GM12878 (cell line): ENCODE data around the gene TBC1D1. TPM values are rescaled to one million over a fixed set of nuclear protein-coding genes. Genes with fewer than 3 reads are reported as not detected.

Experiments used
- ATAC-seq: fragments of 200-7000 bp; cut with Tn5 transposase; 3 replicates; pipeline ENCODE4 v1.9.1; 2020; ENCODE audit warnings: mild to moderate bottlenecking, moderate library complexity
- BruUV-seq: library from RNA; stranded (reverse); fragments of 400-500 nt; replicated peaks from 2 replicates; lab custom pipeline; 2021; lab: Mats Ljungman, UMichigan
- CTCF ChIA-PET: fragments of 300-600 bp; sonication (Branson Sonifier 250); formaldehyde crosslinking; extraction: SDS; loops from one replicate; lab custom pipeline; 2021; ENCODE audit warnings: inconsistent platforms; lab: Yijun Ruan, JAX
- POLR2A ChIA-PET: fragments of 350-600 bp; formaldehyde crosslinking; extraction: SDS; loops from one replicate; lab custom pipeline; 2021; ENCODE audit warnings: inconsistent platforms; lab: Charles Lee
- RAD21 ChIA-PET: fragments of 300-600 bp; sonication (Branson Sonifier 250); formaldehyde crosslinking; loops from one replicate; lab custom pipeline; 2023; ENCODE audit warnings: antibody characterized with exemption; ENCODE audit not compliant: unreplicated experiment; lab: Charles Lee
- SMC1A ChIA-PET: fragments of 300-600 bp; sonication (Branson Sonifier 250); formaldehyde crosslinking; loops from one replicate; lab custom pipeline; 2023; ENCODE audit not compliant: unreplicated experiment, uncharacterized antibody; lab: Charles Lee
- DNase-seq: peaks from one replicate; pipeline ENCODE4 v3.0.0-alpha.2; 2011; ENCODE audit warnings: low read depth, low spot score
- FAIRE-seq: peaks from 3 replicates; lab custom pipeline; 2011; peaks lifted over from hg19 to GRCh38; lab: Jason Lieb, UNC
- H2AFZ ChIP-seq: 2 replicates; pipeline ENCODE4 v1.6.0; 2011; ENCODE audit warnings: low read depth, low read length, control low read depth; ENCODE audit not compliant: control insufficient read depth
- H3K27ac ChIP-seq: 2 replicates; pipeline ENCODE4 v1.5.1; 2011; ENCODE audit warnings: control low read depth; ENCODE audit not compliant: control insufficient read depth, insufficient read depth
- H3K27me3 ChIP-seq, 2 experiments: replicated peaks in 1 of 2; 2 replicates each; pipeline versions ENCODE4 v1.6.0 to v1.6.1; 2011; ENCODE audit warnings: low read length in 1 of 2; ENCODE audit not compliant: control insufficient read depth in 2 of 2, insufficient read depth in 2 of 2
- H3K36me3 ChIP-seq, 2 experiments: 2 replicates each; pipeline ENCODE4 v1.5.1; 2011; ENCODE audit warnings: low read length in 1 of 2; ENCODE audit not compliant: control insufficient read depth in 2 of 2, insufficient read depth in 2 of 2
- H3K4me1 ChIP-seq: 2 replicates; pipeline ENCODE4 v1.6.1; 2011; ENCODE audit warnings: mild to moderate bottlenecking, low read length, moderate library complexity, mixed read lengths; ENCODE audit not compliant: control insufficient read depth, insufficient read depth
- H3K4me2 ChIP-seq: 2 replicates; pipeline ENCODE4 v1.6.0; 2011; ENCODE audit warnings: control low read depth; ENCODE audit not compliant: control insufficient read depth, insufficient read depth
- H3K4me3 ChIP-seq: fragments of 200-600 bp; sonication (generic); 2 replicates; pipeline ENCODE4 v1.5.1; 2016
- H3K79me2 ChIP-seq: 2 replicates; pipeline ENCODE4 v1.6.0; 2011; ENCODE audit warnings: low read length; ENCODE audit not compliant: control insufficient read depth, insufficient read depth
- H3K9ac ChIP-seq: 2 replicates; pipeline ENCODE4 v1.8.0; 2011; ENCODE audit warnings: low read length, control low read depth, mixed read lengths; ENCODE audit not compliant: control insufficient read depth, insufficient read depth
- H3K9me3 ChIP-seq: replicated peaks from 3 replicates; pipeline ENCODE4 v1.5.1; 2011; ENCODE audit warnings: mild to moderate bottlenecking, low read length; ENCODE audit not compliant: control insufficient read depth, insufficient read depth
- H4K20me1 ChIP-seq: 2 replicates; pipeline ENCODE4 v1.6.0; 2011; ENCODE audit not compliant: control insufficient read depth, insufficient read depth
- ATF3 ChIP-seq: IDR thresholded peaks from 2 replicates; pipeline ENCODE4 v1.6.1; 2011; ENCODE audit warnings: low read depth, mild to moderate bottlenecking, low read length, moderate library complexity, borderline replicate concordance; ENCODE audit errors: extremely low read depth
- BHLHE40 ChIP-seq, 2 experiments: fragments of 450-650 bp in 1 of 2; IDR thresholded peaks; 2 replicates each; pipeline ENCODE4 v1.6.1; 2011 to 2017; ENCODE audit warnings: low read depth in 2 of 2, borderline replicate concordance in 1 of 2, improper control_type of control experiment in 1 of 2, low read length in 1 of 2, mild to moderate bottlenecking in 1 of 2
- CBX5 ChIP-seq: sonication (generic); IDR thresholded peaks from 2 replicates; pipeline ENCODE4 v1.6.1; 2016; ENCODE audit warnings: low read depth, moderate library complexity, mild to moderate bottlenecking, inconsistent platforms
- CHD4 ChIP-seq: fragments of 200-600 bp; sonication (generic); IDR thresholded peaks from 2 replicates; pipeline ENCODE4 v1.6.1; 2016; ENCODE audit warnings: mild to moderate bottlenecking
- EGR1 ChIP-seq, 2 experiments: IDR thresholded peaks; 1 replicate in 1 of 2; 2 replicates in 1 of 2; pipeline ENCODE4 v1.6.1; 2011 to 2012; ENCODE audit warnings: low read depth in 2 of 2, low read length in 2 of 2, borderline replicate concordance in 1 of 2, mild to moderate bottlenecking in 1 of 2, moderate library complexity in 1 of 2
- FOXK2 ChIP-seq: fragments of 450-650 bp; IDR thresholded peaks from 2 replicates; pipeline ENCODE4 v1.6.1; 2017; ENCODE audit warnings: mild to moderate bottlenecking, moderate library complexity
- NFYA ChIP-seq: IDR thresholded peaks from 2 replicates; pipeline ENCODE4 v1.6.1; 2011; ENCODE audit warnings: low read depth, mild to moderate bottlenecking, low read length, improper control_type of control experiment, borderline replicate concordance
- NR2C2 ChIP-seq: IDR thresholded peaks from 2 replicates; pipeline ENCODE4 v1.6.1; 2011; ENCODE audit warnings: borderline replicate concordance, low read depth; ENCODE audit not compliant: control insufficient read depth, insufficient read length
- NR2F1 ChIP-seq: fragments of 450-650 bp; conservative IDR thresholded peaks from 2 replicates; pipeline ENCODE4 v1.6.1; 2017; ENCODE audit warnings: mild to moderate bottlenecking
- POLR2A ChIP-seq: IDR thresholded peaks from 2 replicates; pipeline ENCODE4 v1.6.1; 2011; ENCODE audit warnings: low read depth, mild to moderate bottlenecking, low read length
- RUNX3 ChIP-seq: IDR thresholded peaks from 2 replicates; pipeline ENCODE4 v1.6.1; 2012; ENCODE audit warnings: low read length, inconsistent platforms
- SIX5 ChIP-seq: IDR thresholded peaks from 2 replicates; pipeline ENCODE4 v1.6.1; 2011; ENCODE audit warnings: mild to moderate bottlenecking, low read depth, low read length, moderate library complexity; ENCODE audit not compliant: severe bottlenecking
- SREBF1 ChIP-seq: IDR thresholded peaks from 2 replicates; pipeline ENCODE4 v1.6.1; 2012; ENCODE audit warnings: mild to moderate bottlenecking, low read length
- SRF ChIP-seq, 2 experiments: IDR thresholded peaks; 2 replicates each; pipeline ENCODE4 v1.6.1; 2011; ENCODE audit warnings: low read depth in 2 of 2, low read length in 2 of 2, mild to moderate bottlenecking in 1 of 2, moderate library complexity in 1 of 2
- TAF1 ChIP-seq: IDR thresholded peaks from 2 replicates; pipeline ENCODE4 v1.6.1; 2011; ENCODE audit warnings: mild to moderate bottlenecking, low read depth, low read length, borderline replicate concordance
- ZNF207 ChIP-seq: fragments of 450-650 bp; IDR thresholded peaks from 2 replicates; pipeline ENCODE4 v1.6.1; 2014; ENCODE audit warnings: antibody characterized with exemption, mild to moderate bottlenecking, borderline replicate concordance
- ZNF384 ChIP-seq: IDR thresholded peaks from 2 replicates; pipeline ENCODE4 v1.6.1; 2012; ENCODE audit warnings: low read depth, mild to moderate bottlenecking, low read length, improper control_type of control experiment, borderline replicate concordance
- WGBS: methylation state at CpG from one replicate; pipeline ENCODE4 v1.1.6; 2016; ENCODE audit warnings: low lambda C conversion rate; ENCODE audit not compliant: insufficient replicate concordance, insufficient coverage; ENCODE audit errors: missing lambda C conversion rate; 5-methylcytosine and 5-hydroxymethylcytosine counted together
- in situ Hi-C: fragments of 300-500 bp; cut with MboI; formaldehyde crosslinking; loops from 9 replicates; pipeline ENCODE4 v1.14.3; 2018; ENCODE audit warnings: mixed read lengths
- intact Hi-C: fragments of 100-400 bp; cut with micrococcal nuclease; formaldehyde crosslinking; loops from one replicate; pipeline ENCODE4 v1.14.2; 2022; ENCODE audit not compliant: unreplicated experiment
- polyA plus RNA-seq, 11 experiments: library from polyadenylated mRNA; depleted of rRNA in 4 of 11; unstranded in 6 of 11; stranded (reverse) in 5 of 11; fragments of >200 nt; fragmentation: Nextera tagmentation in 4 of 11; fragmentation: Illumina TruSeq in 1 of 11; extraction: Ambion mirVana in 4 of 11; extraction: Trizol in 1 of 11; gene quantifications; 1 replicate in 1 of 11; 2 replicates in 10 of 11; pipeline versions ENCODE4 v1.2.1 to v1.2.3, GENCODE V29; 2011 to 2016; ENCODE audit warnings: inconsistent platforms in 2 of 11, missing spikeins in 2 of 11, low read depth in 1 of 11
- total RNA-seq, 4 experiments: library from RNA; depleted of rRNA in 3 of 4; stranded (reverse); fragments of >200 nt in 3 of 4; fragmentation: Illumina TruSeq in 1 of 4; extraction: Trizol in 1 of 4; gene quantifications; 2 replicates each; pipeline versions ENCODE4 v1.2.1 to v1.2.3, GENCODE V29; 2013 to 2021
- TF ChIP-seq, protein P1 (sequence below): fragments of 450-650 bp; conservative IDR thresholded peaks from 2 replicates; pipeline ENCODE4 v1.6.1; 2017; ENCODE audit warnings: mild to moderate bottlenecking, moderate library complexity
- TF ChIP-seq, protein P2 (sequence below): IDR thresholded peaks from 2 replicates; pipeline ENCODE4 v1.6.1; 2012; ENCODE audit warnings: low read depth, low read length, improper control_type of control experiment
- TF ChIP-seq, protein P3 (sequence below): IDR thresholded peaks from 2 replicates; pipeline ENCODE4 v1.6.1; 2012; ENCODE audit warnings: low read depth, low read length, improper control_type of control experiment

Gene TBC1D1
- total and polyA plus RNA-seq, 10 of the 15 experiments (the other 5 are each of a cell fraction or from before 2014, with no cell fraction given), result 5.3 to 102 (median 57.8) TPM

GRCh38 chr4:38045289-38045988 is 154.6 kb downstream of the TBC1D1 start:
- no peak for FAIRE-seq

More at GRCh38 chr4:38045289-38045988, 154.6 kb downstream of the TBC1D1 start:
- ChIA-PET POLR2A (no interaction called here), SMC1A (interaction anchor here (0.7 to 1.2 kb wide), 2 partner anchors 243 to 635 kb away, joined by 3 read pairs; no protein-coding TSS in a partner anchor), RAD21 (no interaction called here), CTCF (interaction anchor here (0.7 to 1.0 kb wide), 4 partner anchors 10 to 442 kb away, joined by 3 to 4 read pairs (median 3); no protein-coding TSS in a partner anchor)
- H3K9me3 ChIP-seq, result no peaks in the 10 kb centered on the region
- H3K36me3 ChIP-seq, result peaks cover 1 to 15% of the 10 kb centered on the region in 2 experiments; a peak in 3 of 4 replicates
- no peaks in the 10 kb centered on the region for H4K20me1 ChIP-seq
- H3K9ac ChIP-seq, result no peak overlapping the region
- H3K79me2 ChIP-seq, result no peaks in the 10 kb centered on the region
- DNase-seq, result no peak
- intact Hi-C loops, result no loop called here
- no peak overlapping the region for H3K27ac ChIP-seq
- H3K4me2 ChIP-seq, result no peak overlapping the region
- no peaks in the 10 kb centered on the region for H3K4me1 ChIP-seq
- WGBS, result 93% methylated on average over 8 of the region's 8 CpGs
- H3K4me3 ChIP-seq, result no peak overlapping the region
- BruUV-seq, result no TSS peak
- no peaks in the 10 kb centered on the region for H3K27me3 ChIP-seq
- no peak for ATAC-seq
- TF ChIP-seq, protein P1, sequence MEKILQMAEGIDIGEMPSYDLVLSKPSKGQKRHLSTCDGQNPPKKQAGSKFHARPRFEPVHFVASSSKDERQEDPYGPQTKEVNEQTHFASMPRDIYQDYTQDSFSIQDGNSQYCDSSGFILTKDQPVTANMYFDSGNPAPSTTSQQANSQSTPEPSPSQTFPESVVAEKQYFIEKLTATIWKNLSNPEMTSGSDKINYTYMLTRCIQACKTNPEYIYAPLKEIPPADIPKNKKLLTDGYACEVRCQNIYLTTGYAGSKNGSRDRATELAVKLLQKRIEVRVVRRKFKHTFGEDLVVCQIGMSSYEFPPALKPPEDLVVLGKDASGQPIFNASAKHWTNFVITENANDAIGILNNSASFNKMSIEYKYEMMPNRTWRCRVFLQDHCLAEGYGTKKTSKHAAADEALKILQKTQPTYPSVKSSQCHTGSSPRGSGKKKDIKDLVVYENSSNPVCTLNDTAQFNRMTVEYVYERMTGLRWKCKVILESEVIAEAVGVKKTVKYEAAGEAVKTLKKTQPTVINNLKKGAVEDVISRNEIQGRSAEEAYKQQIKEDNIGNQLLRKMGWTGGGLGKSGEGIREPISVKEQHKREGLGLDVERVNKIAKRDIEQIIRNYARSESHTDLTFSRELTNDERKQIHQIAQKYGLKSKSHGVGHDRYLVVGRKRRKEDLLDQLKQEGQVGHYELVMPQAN, result no peak
- no peak for TF ChIP-seq ZNF207
- TF ChIP-seq RUNX3, result no peak
- no peak for TF ChIP-seq EGR1 (IDR thresholded peaks at IDR 0.05; ENCODE audit: borderline replicate concordance in 1 of 2, low read depth in 2 of 2, low read length in 2 of 2)
- TF ChIP-seq ATF3, result no peak
- TF ChIP-seq NR2C2, result no peak
- TF ChIP-seq BHLHE40 (IDR thresholded peaks at IDR 0.05; ENCODE audit: borderline replicate concordance in 1 of 2, low read depth in 2 of 2, low read length in 1 of 2), result no peak
- no peak for TF ChIP-seq POLR2A
- no peak for TF ChIP-seq NFYA
- no peak for TF ChIP-seq CHD4
- no peak for TF ChIP-seq FOXK2
- TF ChIP-seq, protein P2, sequence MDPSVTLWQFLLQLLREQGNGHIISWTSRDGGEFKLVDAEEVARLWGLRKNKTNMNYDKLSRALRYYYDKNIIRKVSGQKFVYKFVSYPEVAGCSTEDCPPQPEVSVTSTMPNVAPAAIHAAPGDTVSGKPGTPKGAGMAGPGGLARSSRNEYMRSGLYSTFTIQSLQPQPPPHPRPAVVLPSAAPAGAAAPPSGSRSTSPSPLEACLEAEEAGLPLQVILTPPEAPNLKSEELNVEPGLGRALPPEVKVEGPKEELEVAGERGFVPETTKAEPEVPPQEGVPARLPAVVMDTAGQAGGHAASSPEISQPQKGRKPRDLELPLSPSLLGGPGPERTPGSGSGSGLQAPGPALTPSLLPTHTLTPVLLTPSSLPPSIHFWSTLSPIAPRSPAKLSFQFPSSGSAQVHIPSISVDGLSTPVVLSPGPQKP, result no peak
- TF ChIP-seq SIX5, result no peak
- TF ChIP-seq TAF1, result no peak
- no peak for TF ChIP-seq SREBF1
- TF ChIP-seq ZNF384, result no peak
- TF ChIP-seq, protein P3, sequence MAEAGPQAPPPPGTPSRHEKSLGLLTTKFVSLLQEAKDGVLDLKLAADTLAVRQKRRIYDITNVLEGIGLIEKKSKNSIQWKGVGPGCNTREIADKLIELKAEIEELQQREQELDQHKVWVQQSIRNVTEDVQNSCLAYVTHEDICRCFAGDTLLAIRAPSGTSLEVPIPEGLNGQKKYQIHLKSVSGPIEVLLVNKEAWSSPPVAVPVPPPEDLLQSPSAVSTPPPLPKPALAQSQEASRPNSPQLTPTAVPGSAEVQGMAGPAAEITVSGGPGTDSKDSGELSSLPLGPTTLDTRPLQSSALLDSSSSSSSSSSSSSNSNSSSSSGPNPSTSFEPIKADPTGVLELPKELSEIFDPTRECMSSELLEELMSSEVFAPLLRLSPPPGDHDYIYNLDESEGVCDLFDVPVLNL, result no peak
- TF ChIP-seq NR2F1, result no peak
- TF ChIP-seq CBX5, result no peak
- TF ChIP-seq SRF (IDR thresholded peaks at IDR 0.05; ENCODE audit: low read depth in 2 of 2, low read length in 2 of 2), result no peak
- TF ChIP-seq, all 136 proteins: peak for 0
- H2AFZ ChIP-seq, result no peak overlapping the region
- in situ Hi-C loops, result no loop called here
